T47D (cell line): Measurements from ENCODE around the gene CDK14.

Source experiments
- DNase-seq, 2 experiments: peaks; one replicate each; pipeline versions ENCODE4 v3.0.0 to v3.0.0-alpha.2; 2011 to 2012; ENCODE audit warnings: low read depth in 1 of 2, low spot score in 1 of 2
- JUND ChIP-seq: IDR thresholded peaks from 2 replicates; pipeline ENCODE4 v1.6.1; 2012; ENCODE audit warnings: low read depth
- in situ Hi-C: cut with HindIII; loops from 2 replicates; pipeline ENCODE4 v1.10.0; 2016; ENCODE audit warnings: low sequenced_read_pairs, low pct_unique_long_range_greater_than_20kb

The CDK14 gene

DNA sequence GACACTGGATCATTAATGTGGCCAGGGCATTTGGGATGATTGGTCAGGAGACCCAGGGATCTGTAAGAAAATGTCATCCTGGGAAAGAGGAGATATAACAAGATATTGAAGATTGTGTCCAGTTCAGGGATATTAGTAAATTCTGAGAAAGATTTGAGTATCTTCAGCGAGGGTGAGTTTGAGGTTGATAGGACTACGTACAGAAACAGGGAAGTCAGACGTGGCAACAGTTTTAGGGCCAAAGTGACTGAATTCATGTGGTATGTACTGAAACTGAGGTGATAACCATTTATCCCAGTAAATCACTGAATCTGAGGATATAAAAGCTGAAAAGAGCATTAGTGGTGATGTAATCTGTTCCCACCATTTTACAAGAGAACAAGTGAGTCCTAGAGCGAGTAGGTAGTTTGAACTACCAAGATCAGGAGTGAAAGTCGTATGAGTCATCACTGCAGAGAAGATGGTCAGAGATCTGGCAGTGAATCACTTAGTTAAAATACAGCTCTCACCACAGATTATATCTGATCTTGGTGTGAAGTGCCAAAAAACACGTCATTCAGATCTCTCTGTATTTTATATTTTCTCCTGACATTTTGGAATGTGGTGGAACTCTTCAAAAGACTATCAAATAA is 220.5 kb downstream of the CDK14 start:
- no peak for TF ChIP-seq JUND
- DNase-seq = peak in 1 of 2 experiments; percentile 12
- in situ Hi-C loops = no loop called here

DNA sequence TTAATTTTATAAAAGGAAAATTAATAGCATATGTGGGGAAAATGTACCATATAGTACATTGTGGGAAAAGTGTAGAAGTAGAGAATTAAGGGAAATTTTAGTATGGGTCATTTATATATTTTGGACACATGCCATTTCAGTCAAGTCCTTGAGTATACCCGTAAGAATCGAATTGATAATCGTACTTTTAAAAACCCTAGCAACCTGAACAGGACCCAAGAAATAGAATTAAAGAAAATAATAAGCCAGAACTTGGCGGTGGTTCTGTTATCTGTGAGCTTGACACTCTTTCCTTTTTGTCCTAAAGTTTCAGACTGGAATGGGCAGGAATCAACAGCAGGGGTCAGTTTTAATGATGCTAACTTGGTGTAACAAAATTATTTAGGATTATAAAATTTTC is 221.0 kb downstream of the CDK14 start:
- TF ChIP-seq JUND = no peak
- in situ Hi-C loops = no loop called here
- DNase-seq = no peak

DNA sequence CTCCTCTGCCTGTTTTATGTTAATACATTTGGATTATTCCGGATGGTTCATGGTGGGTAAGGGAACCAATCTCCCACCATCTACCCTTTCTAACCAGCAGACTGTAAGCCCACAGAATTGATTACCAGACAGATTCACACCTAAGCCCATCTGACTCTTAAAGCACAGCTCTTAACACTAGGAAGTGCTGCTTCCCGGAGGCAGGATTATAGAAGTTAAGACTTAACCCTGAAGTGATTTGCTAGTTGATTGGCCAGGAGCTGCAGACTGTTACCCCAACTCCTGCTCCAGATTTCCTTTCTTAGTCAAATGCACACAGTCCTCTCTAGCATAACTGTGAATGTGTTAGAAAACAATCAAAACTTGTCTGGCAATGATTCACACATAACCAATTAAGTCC is 221.7 kb downstream of the CDK14 start:
- DNase-seq = no peak
- in situ Hi-C loops = no loop called here
- no peak for TF ChIP-seq JUND

DNA sequence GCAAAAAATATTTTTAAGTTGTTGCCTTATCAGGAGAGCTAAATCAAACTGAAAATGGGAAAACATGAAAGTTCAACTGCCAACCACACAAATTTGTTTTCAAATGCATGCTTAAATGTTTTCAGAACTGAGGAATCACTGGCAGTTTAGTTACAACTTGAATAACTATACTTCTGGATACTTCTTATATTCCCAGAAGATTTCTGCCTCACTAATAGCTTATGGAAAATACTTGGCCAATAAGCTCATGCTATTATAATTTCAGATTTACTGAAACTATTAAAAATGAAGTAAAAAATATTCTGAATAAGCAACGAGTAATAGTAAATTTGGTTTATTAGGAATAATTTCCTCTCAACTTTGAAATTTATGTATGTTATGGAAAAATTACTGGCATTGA is 222.2 kb downstream of the CDK14 start:
- in situ Hi-C loops = no loop called here
- no peak for DNase-seq
- TF ChIP-seq JUND = no peak

DNA sequence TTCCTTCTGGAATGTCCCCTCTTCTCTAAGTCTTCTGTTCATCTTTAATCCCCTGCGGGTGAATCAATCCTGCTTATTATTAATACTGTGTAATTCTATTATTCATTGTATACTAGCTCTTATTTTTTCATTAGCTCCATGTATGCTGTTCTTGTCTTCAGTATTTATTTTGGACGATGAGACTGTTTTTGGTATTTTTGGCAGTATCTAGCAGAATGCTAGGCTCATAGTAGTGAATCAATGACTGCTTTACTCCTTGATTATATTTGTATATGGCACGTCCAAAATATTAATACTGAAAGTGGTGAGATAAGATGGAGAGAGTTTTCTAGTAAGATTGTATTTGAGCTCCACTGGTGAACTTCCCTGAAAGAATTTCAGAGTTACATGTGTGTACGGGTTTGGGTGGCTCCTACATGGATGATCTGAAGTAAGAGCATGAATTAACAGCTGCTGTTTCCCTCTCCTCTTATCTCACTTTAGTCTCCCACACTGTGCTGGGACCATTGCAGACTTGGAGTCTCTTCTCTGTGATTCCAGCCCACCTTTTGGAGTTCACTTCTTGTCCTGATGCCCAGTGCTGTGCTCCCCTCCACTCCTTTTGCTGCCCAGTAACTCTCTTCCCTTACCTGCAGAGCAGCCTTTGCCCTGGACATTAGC is 226.0 kb downstream of the CDK14 start:
- in situ Hi-C loops = no loop called here
- no peak for TF ChIP-seq JUND
- DNase-seq = no peak

DNA sequence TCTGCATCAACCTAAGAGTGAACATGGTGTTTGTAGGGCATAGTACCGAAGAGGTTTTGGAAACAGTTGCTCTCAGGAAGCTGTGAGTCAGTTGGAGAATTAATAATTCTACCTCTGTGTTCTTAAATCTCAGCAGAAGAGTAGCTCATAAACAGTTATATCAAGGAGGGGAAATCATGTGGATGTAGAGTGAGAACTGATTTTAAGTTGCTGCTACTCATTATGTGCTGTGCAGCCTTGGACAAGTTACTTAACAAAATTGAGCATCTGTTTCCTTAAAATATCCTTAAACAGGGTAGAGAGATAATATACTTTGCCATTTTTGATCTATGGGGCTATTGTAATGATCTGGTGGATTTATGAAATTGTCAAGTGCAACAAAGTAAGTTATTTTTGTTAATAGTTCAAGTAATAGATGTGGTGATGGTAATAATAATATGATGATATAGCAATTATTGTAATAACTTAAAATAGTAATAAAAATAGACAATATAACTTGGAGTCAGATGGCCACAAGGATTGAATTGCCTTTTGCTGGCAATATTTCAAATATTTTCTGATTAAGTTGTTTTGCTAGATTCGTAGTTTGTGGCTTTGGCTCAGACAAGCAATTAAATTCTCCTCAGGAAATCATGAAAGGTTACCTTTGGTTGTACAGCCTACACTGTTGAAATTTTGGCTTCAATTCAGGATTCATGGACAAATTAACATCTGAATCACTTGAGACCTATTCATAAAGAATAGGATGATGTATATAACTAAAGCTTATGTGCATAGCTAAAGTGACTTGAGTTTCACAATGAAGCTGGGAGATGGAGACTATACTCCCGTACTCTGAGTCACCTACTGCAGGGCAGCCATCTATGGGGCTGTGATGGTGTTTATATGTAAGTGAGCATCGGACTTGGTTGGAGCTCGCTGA is 228.5 kb downstream of the CDK14 start:
- TF ChIP-seq JUND = no peak
- no peak for DNase-seq
- in situ Hi-C loops = no loop called here

DNA sequence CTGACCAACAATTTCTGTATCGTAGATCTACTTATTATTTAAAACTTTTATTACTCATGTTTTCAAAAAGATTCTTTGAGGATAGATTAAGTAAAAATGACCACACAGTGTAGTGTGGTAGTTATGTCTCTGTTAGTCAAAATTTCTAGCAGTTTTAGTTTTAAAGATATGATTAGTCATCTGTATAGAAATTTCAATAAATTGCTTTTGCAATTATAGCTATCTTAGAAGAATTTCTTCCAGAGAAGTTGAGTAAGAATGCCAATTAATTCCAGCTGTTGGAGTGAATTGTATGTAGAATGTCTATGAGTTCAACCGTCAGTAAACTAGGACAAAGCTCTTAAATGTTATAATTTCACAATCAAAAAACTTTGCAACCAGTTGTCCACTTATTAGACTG is 229.7 kb downstream of the CDK14 start:
- no peak for TF ChIP-seq JUND
- in situ Hi-C loops = no loop called here
- no peak for DNase-seq

DNA sequence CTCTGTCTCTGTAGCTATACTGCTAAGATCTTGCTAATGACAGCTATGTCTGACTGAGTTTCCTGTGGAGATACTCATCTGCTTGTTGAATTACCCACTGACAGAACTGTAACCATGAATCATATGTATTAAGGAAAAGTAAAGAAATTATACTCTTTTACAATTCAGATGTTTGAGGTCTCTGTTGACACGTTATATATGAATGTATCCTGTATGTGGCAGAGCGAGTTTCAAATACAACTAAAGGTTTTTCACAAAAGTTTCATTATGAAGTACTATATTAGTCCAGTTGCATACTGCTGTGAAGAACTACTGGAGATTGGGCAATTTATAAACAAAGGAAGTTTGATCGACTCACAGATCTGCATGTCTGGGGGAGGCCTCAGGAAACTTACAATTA is 232.5 kb downstream of the CDK14 start:
- no peak for DNase-seq
- no peak for TF ChIP-seq JUND
- in situ Hi-C loops = no loop called here

DNA sequence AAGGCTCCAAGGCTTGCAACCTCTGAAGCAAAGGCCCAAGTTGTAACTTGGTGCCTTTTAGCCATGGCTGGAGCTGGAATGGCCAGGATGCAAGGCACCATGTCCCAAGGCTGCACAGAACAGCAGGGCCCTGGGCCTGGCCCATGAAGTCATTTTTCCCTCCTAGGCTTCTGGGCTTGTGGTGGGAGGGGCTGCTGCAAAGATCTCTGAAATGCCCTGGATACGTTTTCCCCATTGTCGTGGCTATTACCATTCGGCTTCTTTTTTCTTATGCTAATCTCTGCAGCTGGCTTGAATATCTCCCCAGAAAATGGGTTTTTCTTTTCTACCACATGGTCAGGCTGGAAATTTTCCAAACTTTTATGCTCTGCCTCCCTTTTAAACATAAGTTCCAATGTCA is 234.2 kb downstream of the CDK14 start:
- no peak for TF ChIP-seq JUND
- DNase-seq = no peak
- in situ Hi-C loops = no loop called here

DNA sequence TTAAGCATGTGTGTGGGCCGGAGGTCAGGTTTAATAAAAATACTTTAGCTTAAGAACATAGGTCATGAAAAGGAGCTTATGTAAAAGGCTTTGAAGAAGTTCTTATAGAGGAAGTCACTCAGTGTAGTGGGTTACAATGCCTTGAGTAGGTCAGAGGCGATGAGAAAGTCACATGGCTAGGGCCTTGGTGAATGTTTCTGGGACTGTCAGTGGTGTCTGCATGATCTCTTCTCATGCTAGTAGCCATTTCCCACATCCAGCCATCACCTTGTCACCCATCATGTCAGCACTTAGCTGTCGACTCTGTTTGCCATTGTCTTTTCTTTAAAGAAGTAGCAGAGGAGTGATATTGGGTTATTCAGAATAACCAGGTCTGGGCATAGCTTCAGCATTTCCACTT is 236.6 kb downstream of the CDK14 start:
- no peak for TF ChIP-seq JUND
- no peak for DNase-seq
- in situ Hi-C loops = no loop called here

DNA sequence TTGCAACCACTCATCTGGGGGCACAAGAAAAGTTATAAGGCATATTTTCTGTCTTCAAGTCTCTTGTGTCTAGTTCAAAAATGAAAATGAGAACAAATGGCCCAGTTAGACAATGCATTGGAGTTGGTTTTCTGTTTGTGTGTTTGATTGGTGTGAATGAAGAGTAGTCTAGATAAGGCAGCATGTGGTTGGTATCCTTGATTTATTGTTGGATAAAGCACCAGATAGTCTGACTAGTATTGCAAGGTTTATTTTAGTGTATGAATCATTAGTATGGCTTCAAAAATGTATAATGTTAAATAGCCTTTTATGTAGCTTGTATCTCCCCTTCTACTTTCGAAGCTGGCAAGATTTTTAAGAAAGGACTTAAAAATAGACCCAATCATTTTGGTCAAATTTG is 237.3 kb downstream of the CDK14 start:
- in situ Hi-C loops = no loop called here
- no peak for DNase-seq
- no peak for TF ChIP-seq JUND

DNA sequence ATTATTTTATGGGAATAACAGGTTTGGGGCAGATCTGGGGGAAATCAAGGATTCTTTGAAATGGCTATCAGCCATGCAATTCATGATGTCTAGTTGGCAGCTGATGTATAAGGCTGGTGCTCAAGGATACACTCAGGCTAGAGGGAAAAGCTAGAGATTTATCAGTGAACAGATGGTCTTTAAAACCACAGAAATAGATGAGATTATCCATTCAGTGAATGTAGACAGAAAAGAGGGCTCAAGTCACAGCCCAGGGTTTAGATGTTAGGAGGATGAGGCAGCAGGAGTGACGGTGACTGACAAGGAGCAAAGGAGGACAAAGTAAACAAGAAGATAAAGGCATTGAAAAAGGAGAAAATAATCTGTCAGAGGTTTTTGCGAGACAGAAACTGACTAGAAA is 238.7 kb downstream of the CDK14 start:
- DNase-seq = no peak
- no peak for TF ChIP-seq JUND
- in situ Hi-C loops = no loop called here

DNA sequence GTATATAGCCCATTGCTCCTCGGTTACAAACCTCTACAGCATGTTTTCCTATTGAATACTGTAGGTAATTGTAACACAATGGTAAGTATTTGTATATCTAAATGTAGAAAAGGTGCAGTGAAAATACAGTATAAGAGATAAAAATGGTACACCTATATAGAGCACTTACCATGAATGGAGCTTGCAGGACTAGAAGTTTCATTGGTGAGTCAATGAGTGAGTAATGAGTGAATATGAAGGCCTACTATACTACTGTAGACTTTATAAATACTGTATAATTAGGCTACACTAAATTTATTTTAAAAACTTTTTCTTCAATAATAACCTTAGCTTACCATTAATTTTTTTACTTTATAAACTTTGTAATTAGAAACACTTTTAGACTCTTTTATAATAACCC is 239.7 kb downstream of the CDK14 start:
- TF ChIP-seq JUND = no peak
- in situ Hi-C loops = no loop called here
- DNase-seq = no peak
